Measurements from ENCODE around the gene MSANTD1. TPM values are rescaled to one million over a fixed set of nuclear protein-coding genes. Genes with fewer than 3 reads are reported as not detected.

The MSANTD1 gene
- total and polyA plus RNA-seq, 2 donors (not counting 3 experiments of a cell fraction or from before 2014, with no cell fraction given), result 0.14 to 1.2 TPM

DNA sequence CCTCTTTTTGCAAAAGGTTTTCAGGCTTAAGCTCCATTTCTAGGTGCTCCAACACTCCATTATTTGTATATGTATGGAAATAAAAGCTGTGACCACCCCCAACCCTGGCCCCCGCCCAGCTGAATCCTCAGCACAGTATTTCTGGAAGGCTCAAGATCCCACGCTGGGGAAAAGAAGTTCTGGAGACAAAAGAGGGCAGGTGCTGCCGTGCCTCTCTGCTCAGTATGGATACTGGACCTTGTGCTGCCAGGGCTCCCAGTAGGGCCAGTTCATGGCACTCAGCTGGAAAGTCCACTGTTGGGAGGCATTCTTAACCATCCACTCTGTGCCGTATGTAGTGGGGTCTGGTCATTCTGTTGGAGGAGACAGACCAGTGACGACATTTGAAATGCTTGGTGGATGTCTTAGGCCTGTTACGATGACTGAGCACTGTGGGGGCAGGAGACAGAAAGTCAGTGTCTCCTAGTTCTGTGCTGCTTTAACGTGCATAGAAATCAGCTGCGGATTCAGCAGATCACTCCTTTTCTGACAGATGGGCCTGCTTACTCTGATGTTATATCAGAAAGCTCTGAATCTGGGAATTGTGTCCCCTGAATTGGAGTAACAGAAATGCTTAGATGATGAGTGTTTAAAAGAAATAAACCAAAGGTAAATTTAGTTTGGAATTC is 48.4 kb upstream of the MSANTD1 start:
- Histone ChIP-seq H3K9ac (replicated peaks; ENCODE audit: extremely low read depth, insufficient read depth, low read length) (no peak overlapping the region), H3K79me2 (ENCODE audit: control insufficient read depth, insufficient read depth, low read length) (no peaks in the 10 kb centered on the region), H3K27me3 (ENCODE audit: control insufficient read depth in 2 of 2, insufficient read depth in 2 of 2, low read length in 2 of 2) (no peaks in the 10 kb centered on the region), H3K4me3 (replicated peaks in 1 of 3; ENCODE audit: insufficient read depth in 1 of 3, low read depth in 1 of 3, low read length in 3 of 3) (no peak overlapping the region), H4K20me1 (replicated peaks; ENCODE audit: control insufficient read depth, extremely low read depth, insufficient read depth, low read length) (no peaks in the 10 kb centered on the region), H3K4me2 (ENCODE audit: insufficient read depth, low read length) (no peak overlapping the region), H3K9me3 (replicated peaks; ENCODE audit: control insufficient read depth, insufficient read depth, low read length) (no peaks in the 10 kb centered on the region), H3K36me3 (ENCODE audit: control insufficient read depth in 2 of 2, extremely low read depth in 1 of 2, insufficient read depth in 2 of 2, low read length in 2 of 2) (peaks cover 3 to 10% of the 10 kb centered on the region in 2 experiments), H2AFZ (ENCODE audit: low read depth, low read length) (no peak overlapping the region), H3K9me1 (replicated peaks; ENCODE audit: control insufficient read depth, extremely low read depth, insufficient read depth, low read length) (no peaks in the 10 kb centered on the region), H3K4me1 (ENCODE audit: control insufficient read depth, extremely low read depth, insufficient read depth, low read length) (no peaks in the 10 kb centered on the region), H3K27ac (ENCODE audit: insufficient read depth, low read depth, low read length) (no peak overlapping the region)
- POLR2A ChIA-PET, result no interaction called here
- CTCF ChIA-PET, result interaction anchor here (1.2 kb wide), 1 partner anchor 131 kb away, joined by 3 read pairs; no protein-coding TSS in a partner anchor
- FAIRE-seq (no peak), DNase-seq (ENCODE audit: low read depth, low spot score) (no peak)
- BruUV-seq (replicated peaks), result no TSS peak
- TF ChIP-seq, protein P1, sequence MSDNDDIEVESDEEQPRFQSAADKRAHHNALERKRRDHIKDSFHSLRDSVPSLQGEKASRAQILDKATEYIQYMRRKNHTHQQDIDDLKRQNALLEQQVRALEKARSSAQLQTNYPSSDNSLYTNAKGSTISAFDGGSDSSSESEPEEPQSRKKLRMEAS (IDR thresholded peaks at IDR 0.05; ENCODE audit: insufficient read depth, insufficient read length), result no peak
- TF ChIP-seq GATA2 (IDR thresholded peaks at IDR 0.05; ENCODE audit: insufficient read depth, insufficient read length, low read depth, low read length), result no peak
- TF ChIP-seq, protein P2, sequence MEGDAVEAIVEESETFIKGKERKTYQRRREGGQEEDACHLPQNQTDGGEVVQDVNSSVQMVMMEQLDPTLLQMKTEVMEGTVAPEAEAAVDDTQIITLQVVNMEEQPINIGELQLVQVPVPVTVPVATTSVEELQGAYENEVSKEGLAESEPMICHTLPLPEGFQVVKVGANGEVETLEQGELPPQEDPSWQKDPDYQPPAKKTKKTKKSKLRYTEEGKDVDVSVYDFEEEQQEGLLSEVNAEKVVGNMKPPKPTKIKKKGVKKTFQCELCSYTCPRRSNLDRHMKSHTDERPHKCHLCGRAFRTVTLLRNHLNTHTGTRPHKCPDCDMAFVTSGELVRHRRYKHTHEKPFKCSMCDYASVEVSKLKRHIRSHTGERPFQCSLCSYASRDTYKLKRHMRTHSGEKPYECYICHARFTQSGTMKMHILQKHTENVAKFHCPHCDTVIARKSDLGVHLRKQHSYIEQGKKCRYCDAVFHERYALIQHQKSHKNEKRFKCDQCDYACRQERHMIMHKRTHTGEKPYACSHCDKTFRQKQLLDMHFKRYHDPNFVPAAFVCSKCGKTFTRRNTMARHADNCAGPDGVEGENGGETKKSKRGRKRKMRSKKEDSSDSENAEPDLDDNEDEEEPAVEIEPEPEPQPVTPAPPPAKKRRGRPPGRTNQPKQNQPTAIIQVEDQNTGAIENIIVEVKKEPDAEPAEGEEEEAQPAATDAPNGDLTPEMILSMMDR (IDR thresholded peaks at IDR 0.05; ENCODE audit: extremely low read depth in 1 of 2, insufficient read depth in 1 of 2, low read depth in 1 of 2, low read length in 2 of 2), result no peak
- TF ChIP-seq EZH2 (IDR thresholded peaks at IDR 0.05; ENCODE audit: borderline replicate concordance, low read depth, low read length, severe bottlenecking), result no peak
- no peak for TF ChIP-seq MYC (IDR thresholded peaks at IDR 0.05; ENCODE audit: low read depth, low read length)
- no peak for TF ChIP-seq JUN (IDR thresholded peaks at IDR 0.05; ENCODE audit: borderline replicate concordance, insufficient read depth, insufficient read length, low read depth)
- TF ChIP-seq FOS (IDR thresholded peaks at IDR 0.05; ENCODE audit: borderline replicate concordance, insufficient read depth, low read length), result no peak
- no peak for TF ChIP-seq POLR2A (IDR thresholded peaks at IDR 0.05; ENCODE audit: low read depth, low read length)
- TF ChIP-seq POLR2AphosphoS5 (IDR thresholded peaks at IDR 0.05; ENCODE audit: insufficient read depth, low read depth, low read length), result no peak
- intact Hi-C loops (cut with micrococcal nuclease) (no loop called here), dilution Hi-C loops (cut with MboI; ENCODE audit: extremely low pct_ligation_motif_present, low sequenced_read_pairs) (no loop called here)
